NCI-H2081 (cell line): ENCODE results near the gene TOPAZ1.
"Not testable (repeated sequence)": the region's sequence is repeated elsewhere in the genome, so short reads cannot be mapped to it uniquely, and the experiment has no call there.

ENCODE experiments used
- DNase-seq, 2 experiments: peaks; one replicate each; lab custom pipeline; 2025; lab: John Stamatoyannopoulos, UW

The TOPAZ1 gene

DNA sequence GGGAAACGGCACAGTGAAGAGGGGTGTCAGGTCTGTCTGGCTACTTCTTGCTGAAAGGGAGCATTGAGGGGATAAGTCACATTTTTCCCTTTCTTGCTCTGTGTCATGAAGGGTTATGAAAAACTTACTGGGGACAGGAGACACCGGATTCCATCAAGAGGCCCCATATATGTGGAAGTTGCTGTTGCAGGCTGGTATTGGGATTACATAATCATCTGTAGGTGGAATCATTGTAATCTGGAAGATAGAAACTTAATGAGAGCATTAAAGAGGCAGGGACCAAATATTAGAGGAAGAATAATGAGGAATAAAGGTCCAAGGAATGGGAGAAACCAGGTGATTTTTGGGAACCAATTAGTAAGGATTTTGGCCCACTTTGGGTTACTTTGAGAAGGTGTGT is 92.6 kb downstream of the TOPAZ1 start:
- no peak for DNase-seq

DNA sequence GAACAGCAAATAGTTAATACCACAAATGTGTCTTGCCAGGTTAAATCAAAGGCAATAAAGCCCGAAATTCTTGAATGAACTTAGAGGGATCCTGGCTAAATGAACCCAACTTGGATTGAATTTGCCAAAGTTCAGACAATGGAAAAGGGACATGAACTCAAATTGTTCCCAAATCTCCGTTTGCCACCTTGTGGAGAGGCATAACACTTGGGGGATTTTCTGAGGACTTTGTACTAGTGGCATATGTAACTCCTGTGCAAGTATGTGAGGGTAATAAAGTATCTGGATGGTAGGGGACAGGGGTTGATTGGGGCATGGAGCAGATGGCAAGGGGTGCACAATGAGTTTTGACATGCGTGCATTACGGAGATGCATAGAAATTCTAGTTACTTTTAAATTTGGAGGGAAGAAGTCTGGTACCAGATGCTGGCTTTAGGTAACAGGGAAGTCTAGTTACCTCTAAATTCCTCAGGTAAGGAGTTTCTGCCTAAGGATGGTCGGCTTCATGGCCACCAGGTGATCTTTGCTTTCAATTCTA is 95.6 kb downstream of the TOPAZ1 start:
- DNase-seq, result no peak

DNA sequence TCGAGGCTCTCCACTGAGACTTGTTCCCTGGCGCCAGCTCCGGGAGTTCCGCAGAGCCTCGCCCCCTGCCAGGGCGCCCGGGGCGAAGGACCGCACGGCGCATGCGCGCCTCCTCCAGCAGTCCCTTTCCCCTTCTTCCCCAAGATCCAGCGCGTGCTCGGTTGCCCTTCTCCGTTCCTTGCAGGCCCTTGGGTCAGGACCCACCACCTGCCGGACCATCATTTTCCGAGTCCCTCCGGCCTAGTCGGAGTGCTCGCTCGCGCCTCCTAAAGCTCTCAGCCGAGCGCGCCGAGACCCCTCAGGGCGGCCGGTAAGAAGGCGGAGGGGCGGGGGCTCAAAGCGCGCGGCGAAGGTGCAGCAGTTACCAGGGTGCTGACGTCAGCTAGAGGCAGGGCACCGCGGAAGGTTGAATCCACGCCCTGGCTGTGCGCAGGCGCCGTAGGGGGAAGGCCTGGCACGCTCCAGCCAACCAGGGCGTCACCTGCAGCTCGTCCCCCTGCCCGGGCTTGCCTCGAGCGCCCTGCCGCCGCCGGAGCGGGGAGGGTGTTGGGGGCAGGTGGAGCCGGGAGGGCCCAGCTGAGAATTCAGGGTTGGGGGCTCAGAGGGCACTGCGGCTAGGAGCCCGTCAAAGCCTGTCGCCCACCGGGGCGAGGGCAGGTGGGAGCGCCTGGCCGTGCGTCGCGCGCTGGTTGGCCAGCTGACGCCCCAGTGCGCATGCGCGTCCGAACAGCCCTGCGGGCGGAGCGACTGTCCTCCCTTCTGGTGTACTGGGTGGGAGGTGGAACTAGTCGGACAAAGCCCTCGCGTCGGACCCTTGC is 96.5 kb downstream of the TOPAZ1 start, which contains the start of gene TCAIM:
TSS of gene TCAIM (plus strand) at position 757 of the 818 bp plus-strand sequence. CDS start 16,017 bp downstream, outside the sequence.
- peak; percentile 96 to 97 for DNase-seq

DNA sequence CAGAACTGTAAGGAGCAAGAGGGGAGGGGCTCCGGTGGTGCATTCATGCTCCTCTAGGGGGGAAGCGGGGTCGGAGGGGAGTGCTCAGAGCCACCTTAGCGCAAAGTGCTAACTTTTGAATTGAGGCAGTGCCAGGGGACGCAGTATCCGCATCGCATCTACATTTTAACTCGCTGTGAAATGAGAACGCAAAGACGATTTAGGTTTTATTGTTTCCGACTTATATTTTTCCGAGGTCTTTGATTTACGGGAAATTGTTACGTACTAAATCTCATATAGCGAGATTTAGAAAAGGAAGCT is 97.1 kb downstream of the TOPAZ1 start:
- DNase-seq, result no peak

DNA sequence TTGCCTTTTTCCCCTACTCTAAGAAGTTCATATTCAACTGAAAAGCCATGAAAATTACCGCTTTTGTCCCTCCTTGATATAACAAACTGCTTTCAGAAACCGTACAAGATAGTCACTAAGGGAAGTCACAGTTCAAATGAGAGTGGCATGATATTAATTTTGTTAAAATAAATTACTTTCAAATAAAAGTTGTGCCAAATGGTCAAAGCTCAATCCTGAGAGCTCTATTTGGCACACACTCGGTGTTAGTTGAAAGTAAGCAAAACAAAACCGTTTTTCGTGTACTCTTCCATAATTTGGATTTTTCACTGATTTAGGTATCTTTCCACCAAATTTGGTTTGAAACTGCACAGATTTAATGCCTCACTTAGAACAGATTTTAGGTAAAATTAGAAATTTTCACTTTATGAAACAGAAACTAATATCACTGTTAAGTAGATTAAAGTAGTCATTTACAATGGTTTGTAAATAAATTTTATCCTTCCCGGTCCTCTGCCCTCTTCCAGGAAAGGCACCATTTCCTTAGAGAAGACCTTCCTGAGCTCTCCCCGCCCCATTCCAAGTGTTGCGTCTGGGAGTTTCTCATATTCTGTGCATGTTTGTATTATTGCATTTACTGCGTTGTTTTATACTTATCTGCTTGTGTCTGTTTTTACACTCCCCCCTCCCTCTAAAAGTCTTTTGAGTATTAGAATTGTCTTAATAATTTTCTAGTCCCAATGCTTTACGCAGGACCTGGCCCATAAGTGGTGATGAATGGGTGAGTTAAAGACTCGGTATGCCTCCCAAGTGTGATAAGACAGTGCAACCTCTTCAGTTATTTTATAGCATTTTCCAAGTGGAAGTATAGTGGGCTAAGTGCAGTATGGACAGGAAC is 97.7 kb downstream of the TOPAZ1 start:
- DNase-seq, result no peak

DNA sequence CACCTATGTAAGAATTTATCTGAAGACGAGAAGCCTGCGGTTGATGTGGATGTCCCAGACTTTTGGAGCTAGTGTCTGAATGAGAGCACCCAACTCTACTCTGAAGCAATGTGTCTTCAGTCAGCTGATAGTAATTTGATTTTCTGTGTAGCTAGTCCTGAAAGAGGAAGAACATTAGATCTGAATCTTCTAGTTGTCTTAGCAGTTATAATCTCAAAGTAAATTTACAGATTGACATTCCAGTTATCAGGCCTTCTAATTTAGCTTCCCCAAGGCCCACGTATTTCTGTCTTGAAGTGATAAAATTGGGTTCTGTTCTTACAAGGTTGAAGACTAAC is 98.3 kb downstream of the TOPAZ1 start:
- DNase-seq, result no peak

DNA sequence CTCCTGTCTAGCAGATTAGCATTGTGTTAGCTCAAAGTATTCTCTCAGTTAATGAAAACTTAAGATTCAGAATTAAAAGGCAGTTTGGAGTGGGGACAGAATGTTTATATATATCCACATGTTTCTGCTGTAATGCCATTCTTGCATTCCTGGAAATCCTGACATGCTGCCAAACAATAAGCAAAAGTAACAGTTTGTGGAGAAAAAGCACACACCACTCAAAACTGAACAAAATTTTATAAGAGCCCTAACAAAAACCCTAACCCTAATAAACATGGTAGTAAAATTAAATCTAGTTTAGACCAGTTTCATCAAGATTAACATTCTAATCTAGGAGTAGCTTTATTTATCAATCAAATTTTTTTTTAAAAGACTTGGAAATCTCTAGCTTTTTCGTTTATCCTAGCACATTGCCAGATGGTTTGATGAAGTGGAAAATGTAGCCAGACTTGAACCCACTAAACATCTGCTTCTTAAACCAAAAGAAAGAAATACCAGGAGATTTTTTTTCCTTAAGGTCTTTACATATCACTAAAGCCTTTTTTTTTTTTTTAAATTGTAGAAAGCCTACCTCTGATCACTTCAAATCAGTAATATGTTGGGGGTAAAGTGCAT is 100.6 kb downstream of the TOPAZ1 start:
- no peak for DNase-seq

DNA sequence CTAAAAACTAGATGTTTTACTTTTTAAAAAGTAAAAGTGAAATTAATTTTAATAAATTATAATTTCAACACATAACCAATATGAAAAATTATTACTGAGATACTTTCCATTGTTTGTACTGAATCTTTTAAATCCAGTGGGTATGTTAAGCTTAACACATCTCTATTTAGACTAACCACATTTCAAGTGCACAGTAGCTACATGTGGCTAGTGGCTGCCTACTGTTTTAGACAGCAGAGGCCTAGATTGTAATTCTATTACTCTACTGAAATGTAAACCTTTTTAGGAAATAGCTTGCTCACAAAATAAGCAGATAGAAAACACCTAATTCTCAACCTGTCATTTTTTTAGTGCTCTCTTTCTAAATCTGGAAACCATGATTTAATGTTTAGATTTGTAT is 101.7 kb downstream of the TOPAZ1 start:
- DNase-seq, result no peak

DNA sequence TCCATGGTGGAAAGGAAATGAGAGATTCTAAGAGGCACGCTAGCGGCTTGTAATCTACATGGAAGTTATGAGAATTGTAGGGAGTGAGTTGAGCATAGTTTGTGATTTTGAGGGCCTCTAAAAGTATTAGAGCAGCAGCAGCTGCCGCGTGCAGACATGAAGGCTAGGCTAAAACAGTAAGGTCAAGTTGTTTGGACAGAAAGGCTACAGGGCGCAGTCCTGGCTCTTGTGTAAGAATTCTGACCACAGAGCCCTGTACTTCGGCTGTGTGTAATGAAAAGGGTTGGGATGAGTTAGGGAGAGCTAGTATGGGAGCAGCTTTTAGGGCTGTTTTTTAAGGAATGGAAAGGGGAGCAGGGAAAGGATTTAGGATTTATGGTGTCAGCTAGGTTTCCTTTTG is 104.9 kb downstream of the TOPAZ1 start:
- DNase-seq, result not testable (repeated sequence)

DNA sequence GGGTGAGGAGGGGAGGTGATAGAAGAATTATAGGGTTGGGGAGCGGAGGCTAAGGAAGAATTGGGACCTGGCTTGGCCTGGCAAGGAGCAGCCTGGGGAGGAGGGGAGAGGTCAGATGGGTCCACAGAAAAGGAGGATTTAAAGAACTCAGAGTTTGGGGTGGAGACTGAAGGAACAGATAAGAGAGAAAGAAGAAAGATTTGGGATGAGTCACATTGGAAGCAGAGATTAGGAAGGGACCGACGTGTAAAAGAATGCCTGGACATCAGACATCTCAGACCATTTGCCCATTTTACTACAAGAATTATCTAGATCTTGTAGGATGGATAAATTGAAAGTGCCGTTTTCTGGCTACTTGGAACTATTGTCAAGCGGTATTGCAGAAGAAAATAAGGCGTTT is 107.3 kb downstream of the TOPAZ1 start:
- DNase-seq, result no peak

DNA sequence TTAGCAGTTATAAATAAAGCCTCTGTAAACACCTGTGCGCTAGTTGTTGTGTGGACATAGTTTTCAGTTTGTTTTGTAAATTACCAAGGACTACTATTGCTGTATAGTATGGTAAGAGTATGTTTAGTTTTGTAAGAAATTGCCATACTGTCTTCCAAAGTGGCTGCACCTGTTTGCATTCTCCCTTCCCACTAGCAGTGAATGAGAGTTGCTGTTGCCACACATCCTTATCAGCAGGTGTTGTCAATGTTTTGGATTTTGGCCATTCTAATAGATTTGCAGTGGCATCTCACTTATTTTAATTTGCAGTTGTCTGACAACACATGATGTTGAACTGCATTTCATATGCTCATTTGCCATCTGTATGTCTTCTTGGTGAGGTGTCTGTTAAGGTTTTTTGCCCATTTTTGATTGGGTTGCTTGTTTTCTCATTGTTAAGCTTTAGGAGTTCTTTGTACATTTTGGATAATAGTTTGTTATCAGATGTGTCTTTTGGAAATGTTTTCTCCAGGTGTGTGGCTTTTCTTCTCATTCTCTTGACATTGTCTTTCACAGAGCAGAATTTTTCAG is 111.8 kb downstream of the TOPAZ1 start:
- DNase-seq, result no peak

DNA sequence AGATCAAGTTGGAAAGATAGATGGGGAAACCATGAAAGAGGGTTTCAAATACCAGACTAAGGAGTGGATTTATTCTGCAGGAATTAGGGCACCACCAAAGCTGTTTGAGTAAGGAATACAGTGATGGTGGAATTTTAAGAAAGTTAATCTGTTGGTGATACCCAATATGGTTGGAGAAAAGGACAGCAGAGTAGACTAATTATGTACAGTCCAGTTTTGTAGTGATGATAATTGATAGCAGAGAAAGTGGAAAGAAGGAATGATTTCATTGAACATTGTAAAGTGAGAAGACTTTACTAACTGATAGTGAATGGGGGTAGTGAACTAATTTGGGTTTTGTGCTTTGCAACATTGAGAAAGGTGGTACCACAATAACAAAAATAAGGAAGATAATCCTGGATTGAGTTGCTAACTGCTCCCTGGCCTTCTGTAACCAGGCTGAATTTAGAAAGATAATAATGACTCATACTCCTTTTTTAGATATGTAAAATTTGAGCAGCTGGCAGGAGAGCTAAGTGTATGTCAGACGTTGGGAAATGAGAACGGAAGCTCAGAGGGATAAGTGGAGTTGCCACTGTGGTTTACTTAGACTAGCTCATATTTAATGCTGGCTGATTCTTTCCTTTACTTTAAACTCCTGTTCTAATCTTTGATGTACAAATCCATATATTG is 113.8 kb downstream of the TOPAZ1 start:
- peak in 1 of 2 experiments; percentile 19 for DNase-seq

DNA sequence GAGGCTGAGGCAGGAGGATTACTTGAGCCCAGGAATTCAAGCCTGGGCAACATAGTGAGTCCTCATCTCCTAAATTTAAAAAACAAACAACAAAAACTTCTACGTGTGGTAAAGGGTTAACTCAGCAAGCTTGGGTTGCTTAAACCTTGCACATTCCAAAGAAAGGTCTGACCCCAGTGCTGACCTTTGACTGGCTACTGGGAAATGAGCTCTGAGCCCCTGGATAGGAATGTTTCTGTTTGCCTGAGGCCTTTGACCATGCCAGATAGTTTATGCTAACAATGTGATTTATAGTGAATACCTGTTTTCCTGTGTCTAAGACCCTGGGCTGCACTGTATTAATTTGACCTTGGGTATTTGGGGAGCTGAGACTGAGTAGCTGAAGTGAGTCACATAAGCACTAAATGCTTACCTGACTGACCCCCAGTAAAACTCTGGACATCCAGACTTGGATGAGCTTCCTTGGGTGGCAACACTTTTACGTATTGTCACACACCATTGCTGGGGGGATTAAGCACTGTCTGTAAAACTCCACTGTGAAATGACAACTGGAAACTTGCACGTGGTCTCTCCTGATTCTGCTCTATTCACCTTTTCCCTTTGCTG is 117.6 kb downstream of the TOPAZ1 start:
- DNase-seq, result no peak

DNA sequence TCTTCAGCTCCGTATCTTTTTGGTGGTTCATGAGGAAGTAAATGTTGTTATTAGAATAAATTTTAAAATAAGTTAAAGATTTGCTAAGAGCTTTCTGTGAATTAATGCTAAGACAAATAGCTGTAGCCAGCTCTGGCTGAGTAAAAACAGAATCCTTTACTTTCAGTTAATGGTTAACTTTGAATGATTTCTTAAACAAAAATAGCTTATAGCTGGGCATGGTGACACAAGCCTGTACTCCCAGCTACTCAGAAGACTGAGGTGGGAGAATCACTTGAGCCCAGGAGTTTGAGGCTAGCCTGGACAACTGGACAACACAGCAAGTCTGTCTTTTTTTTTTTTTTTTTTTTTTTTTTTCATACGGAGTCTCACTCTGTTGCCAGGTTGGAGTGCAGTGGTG is 121.9 kb downstream of the TOPAZ1 start:
- DNase-seq, result no peak

DNA sequence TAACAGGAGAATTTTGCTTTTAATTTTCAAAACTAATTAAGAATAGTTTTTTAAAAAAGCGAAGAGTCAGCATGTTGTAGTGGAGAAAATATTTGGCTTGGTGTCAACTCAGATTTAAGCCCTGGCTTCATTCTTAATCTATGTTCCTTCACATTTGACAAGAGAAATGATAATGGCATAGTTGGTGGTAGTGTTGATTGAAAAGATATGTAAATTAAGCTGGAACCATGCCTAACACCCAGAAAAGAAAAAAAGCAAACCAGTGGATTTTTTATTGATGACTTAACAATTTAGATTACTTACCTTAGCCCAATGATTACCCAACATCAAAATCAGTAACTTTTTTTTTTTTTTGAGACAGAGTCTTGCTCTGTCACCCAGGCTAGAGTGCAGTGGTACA is 124.3 kb downstream of the TOPAZ1 start:
- DNase-seq, result no peak

DNA sequence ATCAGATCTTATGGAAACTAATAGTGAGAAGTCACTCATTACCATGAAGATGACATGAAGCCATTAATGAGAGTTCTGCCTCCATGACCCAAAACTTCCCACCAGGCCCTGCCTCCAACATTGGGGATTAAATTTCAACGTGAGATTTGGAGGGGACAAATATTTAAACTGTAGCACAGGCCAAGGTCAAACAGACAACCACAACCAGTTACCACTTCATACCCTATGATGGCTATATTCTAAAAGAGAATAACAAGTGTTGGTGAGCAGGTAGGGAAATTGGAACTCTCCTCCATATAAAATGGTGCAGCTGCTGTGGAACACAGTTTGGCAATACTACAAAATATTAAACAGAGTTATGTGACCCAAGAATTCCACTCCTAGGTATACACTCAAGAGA is 133.8 kb downstream of the TOPAZ1 start:
- no peak for DNase-seq
